ENCODE data around the gene PCDHGA7.

- TF ChIP-seq, protein P1, sequence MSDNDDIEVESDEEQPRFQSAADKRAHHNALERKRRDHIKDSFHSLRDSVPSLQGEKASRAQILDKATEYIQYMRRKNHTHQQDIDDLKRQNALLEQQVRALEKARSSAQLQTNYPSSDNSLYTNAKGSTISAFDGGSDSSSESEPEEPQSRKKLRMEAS (IDR thresholded peaks at IDR 0.05): no peak
- TF ChIP-seq USF1 (IDR thresholded peaks at IDR 0.05) (no peak), TEAD4 (IDR thresholded peaks at IDR 0.05) (no peak), FOXM1 (IDR thresholded peaks at IDR 0.05; ENCODE audit: borderline replicate concordance, low read depth) (no peak), EP300 (IDR thresholded peaks at IDR 0.05; ENCODE audit: borderline replicate concordance) (no peak), REST (IDR thresholded peaks at IDR 0.05; ENCODE audit: low read depth) (no peak), RAD21 (IDR thresholded peaks at IDR 0.05; ENCODE audit: low read depth) (no peak), NFIC (IDR thresholded peaks at IDR 0.05) (no peak), TAF1 (IDR thresholded peaks at IDR 0.05; ENCODE audit: low read depth) (no peak), TCF12 (IDR thresholded peaks at IDR 0.05; ENCODE audit: low read depth) (no peak), YY1 (IDR thresholded peaks at IDR 0.05; ENCODE audit: low read depth) (no peak), CREB1 (IDR thresholded peaks at IDR 0.05; ENCODE audit: low read depth) (no peak)
Measured at GRCh38 chr5:141403387-141403786, 20.8 kb downstream of the PCDHGA7 start.
